Mucosa of gallbladder (tissue), 1 donor: ENCODE data around the gene TECR. TPM values are rescaled to one million over a fixed set of nuclear protein-coding genes. Genes with fewer than 3 reads are reported as not detected.
"Not testable (repeated sequence)": the region's sequence is repeated elsewhere in the genome, so short reads cannot be mapped to it uniquely, and the experiment has no call there.

ENCODE experiments used
- DNase-seq: peaks from one replicate; pipeline ENCODE4 v3.0.0-alpha.2; 2020; ENCODE audit warnings: low spot score
- total RNA-seq: library from RNA; stranded (reverse); gene quantifications from one replicate; pipeline ENCODE4 v1.2.1, GENCODE V29; 2021
- donor health status: DM: no; HTN: no; CAD: no.

The TECR gene
- total RNA-seq, 1 donor from 2014 or later: 149 TPM

- DNase-seq: not testable (repeated sequence)
Observed at GRCh38 chr19:14584372-14584771, 55.0 kb downstream of the TECR start.

GRCh38 chr19:14585187-14585586 lies 55.8 kb downstream of the TECR start:
- DNase-seq: not testable (repeated sequence)

GRCh38 chr19:14589433-14589832 lies 60.0 kb downstream of the TECR start:
- DNase-seq: not testable (repeated sequence)

- DNase-seq: no peak
Observed at GRCh38 chr19:14595558-14595957, 66.2 kb downstream of the TECR start.

GRCh38 chr19:14599548-14600147 lies 70.3 kb downstream of the TECR start:
- no peak for DNase-seq

- no peak for DNase-seq
Observed at GRCh38 chr19:14603990-14604387, 74.6 kb downstream of the TECR start.

GRCh38 chr19:14606627-14607026 lies 77.2 kb downstream of the TECR start:
- DNase-seq: no peak

- DNase-seq: no peak
Observed at GRCh38 chr19:14611051-14611450, 81.7 kb downstream of the TECR start.

GRCh38 chr19:14612242-14612641 lies 82.8 kb downstream of the TECR start:
- not testable (repeated sequence) for DNase-seq

- DNase-seq: no peak
Observed at GRCh38 chr19:14612657-14613056, 83.3 kb downstream of the TECR start.

GRCh38 chr19:14613399-14614098 lies 84.2 kb downstream of the TECR start:
- not testable (repeated sequence) for DNase-seq

GRCh38 chr19:14614099-14614412 lies 84.7 kb downstream of the TECR start:
- DNase-seq: no peak

Other genes starting within 250 kb of the TECR start
- 48.2 TPM for gene ADGRE5, start 148.2 kb upstream of the TECR start, total RNA-seq
- 46.4 TPM for gene DDX39A, start 110.3 kb upstream of the TECR start, total RNA-seq
- 136 TPM for gene PKN1, start 96.3 kb upstream of the TECR start, total RNA-seq
- gene PTGER1, start 54.2 kb upstream of the TECR start, total RNA-seq: 1.9 TPM
- 127 TPM for gene GIPC1, start 33.5 kb upstream of the TECR start, total RNA-seq
- 142 TPM for gene DNAJB1, start 11.2 kb upstream of the TECR start, total RNA-seq
- 184 TPM for gene NDUFB7, start 42.5 kb downstream of the TECR start, total RNA-seq
- 0.09 TPM for gene CLEC17A, start 53.5 kb downstream of the TECR start, total RNA-seq
- gene ADGRE3, start 145.2 kb downstream of the TECR start, total RNA-seq: not detected
- gene ZNF333, start 160.5 kb downstream of the TECR start, total RNA-seq: 16.5 TPM
- 5.1 TPM for gene ADGRE2, start 249.0 kb downstream of the TECR start, total RNA-seq